ENCODE measurements around the gene NRG3.
"Not testable (repeated sequence)": the region's sequence is repeated elsewhere in the genome, so short reads cannot be mapped to it uniquely, and the experiment has no call there.

Gene NRG3

DNA sequence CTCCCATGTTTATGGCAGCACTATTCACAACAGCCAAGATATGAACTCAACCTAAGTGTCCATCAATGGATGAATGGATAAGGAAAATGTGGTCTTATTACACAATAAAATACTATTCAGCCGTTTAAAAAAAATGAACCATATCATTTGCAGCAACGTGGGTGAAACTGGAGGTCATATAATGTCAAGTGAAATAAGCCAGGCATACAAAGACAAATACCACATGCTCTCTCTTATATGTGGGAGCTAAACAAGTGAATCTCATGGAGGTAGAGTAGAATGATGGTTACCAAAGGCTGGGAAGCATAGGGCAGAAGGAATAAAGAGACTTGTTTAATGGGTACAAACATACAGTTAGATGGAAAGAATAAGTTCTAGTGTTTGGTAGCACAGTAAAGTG lies 699.1 kb downstream of the NRG3 start:
- no peak for DNase-seq (ENCODE audit: low read depth in 3 of 3)

DNA sequence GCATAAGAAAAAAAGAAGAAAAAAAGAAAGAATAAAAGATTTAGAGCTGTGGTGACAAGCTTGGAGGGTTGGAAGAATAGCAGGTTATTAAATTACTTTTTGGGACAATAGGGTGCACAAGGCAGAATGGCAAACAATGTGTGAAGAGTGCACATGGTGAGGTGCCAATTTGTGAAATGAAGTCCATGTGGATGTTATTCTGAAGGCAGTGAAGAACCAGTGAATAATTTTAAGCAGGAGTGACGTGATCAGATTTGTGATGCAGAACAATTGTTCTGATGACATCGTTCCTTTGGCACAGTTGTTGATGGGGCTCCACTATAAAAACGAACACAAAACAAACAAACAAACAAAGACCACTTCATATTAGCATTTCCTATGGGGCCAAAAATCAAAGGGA lies 700.3 kb downstream of the NRG3 start:
- DNase-seq (ENCODE audit: low read depth in 3 of 3) = no peak

DNA sequence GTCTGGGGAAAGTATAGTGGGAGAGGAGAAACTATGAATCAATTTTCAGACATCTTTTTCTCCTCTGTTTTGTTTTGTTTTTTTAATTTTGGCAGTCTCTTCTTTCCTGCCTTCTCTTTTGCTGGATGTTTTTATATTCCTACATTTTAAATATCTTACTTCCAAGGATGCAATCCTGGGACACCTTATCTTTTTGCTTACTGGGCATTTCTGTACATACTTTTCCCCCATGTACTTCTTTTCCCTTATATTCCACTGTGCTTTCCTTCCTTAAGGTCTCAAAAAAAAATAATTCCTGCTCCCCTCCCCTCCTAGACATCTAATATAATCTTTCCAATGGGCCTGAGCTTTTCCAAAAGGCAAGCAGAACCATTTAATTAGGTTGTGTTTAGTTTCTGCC lies 701.1 kb downstream of the NRG3 start:
- no peak for DNase-seq (ENCODE audit: low read depth in 3 of 3)

DNA sequence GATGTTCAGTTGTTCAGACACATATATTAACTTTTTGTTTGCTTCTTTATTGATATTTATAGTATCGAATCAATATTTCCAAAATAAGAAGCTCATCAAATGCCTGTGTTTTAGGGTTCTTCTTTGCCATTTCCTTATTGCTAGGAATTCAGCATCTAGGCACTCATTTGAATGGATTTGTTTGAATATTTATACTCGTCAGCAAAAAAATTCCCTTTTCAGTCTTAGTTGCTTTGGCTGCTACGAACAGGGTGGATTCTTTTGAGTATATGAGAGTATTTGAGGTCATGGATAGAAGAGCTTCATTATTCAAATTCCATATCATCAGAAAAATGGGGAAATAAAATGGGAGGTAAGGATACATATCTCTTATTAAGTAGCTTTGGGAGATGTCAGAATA lies 706.9 kb downstream of the NRG3 start:
- DNase-seq (ENCODE audit: low read depth in 3 of 3) = no peak

DNA sequence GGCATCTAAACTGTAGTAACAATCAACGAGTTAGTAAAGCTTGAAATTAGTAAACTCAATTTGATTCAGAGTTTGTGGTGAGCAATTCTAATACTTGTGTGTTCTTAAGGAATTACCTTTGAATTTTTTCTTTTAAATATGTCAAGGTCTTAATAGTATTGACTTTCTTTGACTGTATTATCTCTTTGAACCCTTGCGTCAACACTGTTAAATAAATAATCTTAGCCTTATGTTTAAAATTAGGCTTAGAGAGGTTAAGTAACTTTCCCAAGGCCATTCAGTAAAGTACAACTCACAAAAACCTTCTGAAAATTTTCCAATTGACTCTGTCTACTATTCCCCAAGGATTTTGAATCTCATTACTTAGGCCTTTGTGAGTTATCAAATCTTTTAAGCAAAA lies 716.4 kb downstream of the NRG3 start:
- no peak for DNase-seq (ENCODE audit: low read depth in 3 of 3)

DNA sequence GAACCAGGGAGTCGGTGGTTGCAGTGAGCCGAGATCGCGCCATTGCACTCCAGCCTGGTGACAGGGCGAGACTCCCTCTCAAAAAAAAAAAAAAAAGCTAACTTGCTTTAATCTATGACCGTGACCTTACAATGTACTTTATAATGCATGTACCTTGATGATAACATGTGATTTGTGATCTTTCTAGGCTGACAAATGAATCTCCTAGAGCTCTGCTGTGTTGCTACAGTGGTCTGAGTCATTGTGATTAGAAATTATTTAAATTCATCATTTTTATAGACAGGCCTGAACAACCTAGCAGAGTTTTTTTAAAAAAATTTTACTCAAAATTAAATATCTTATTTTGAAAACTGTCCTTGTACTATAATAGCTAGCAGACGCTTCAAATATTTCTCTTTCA lies 722.8 kb downstream of the NRG3 start:
- no peak for DNase-seq (ENCODE audit: low read depth in 3 of 3)

DNA sequence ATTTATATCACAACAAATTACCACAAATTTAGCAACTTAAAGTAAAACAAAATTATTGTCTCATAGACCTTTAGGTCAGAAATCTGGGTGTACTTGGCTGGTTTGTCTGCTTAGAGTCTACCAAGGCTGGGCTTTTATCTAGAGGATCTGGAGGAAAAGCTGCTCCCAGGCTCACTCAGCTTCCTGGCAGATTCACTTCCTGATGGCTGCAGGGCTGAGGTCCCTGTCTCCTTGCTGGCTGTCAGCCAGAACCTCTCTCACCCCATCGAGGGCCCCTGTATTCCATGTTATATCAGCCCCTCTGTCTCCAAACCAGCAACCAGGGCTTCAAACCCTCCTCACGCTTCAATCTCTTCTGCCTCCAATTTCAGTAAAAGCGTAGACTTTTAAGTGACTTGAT lies 734.9 kb downstream of the NRG3 start:
- no peak for DNase-seq (ENCODE audit: low read depth in 3 of 3)

DNA sequence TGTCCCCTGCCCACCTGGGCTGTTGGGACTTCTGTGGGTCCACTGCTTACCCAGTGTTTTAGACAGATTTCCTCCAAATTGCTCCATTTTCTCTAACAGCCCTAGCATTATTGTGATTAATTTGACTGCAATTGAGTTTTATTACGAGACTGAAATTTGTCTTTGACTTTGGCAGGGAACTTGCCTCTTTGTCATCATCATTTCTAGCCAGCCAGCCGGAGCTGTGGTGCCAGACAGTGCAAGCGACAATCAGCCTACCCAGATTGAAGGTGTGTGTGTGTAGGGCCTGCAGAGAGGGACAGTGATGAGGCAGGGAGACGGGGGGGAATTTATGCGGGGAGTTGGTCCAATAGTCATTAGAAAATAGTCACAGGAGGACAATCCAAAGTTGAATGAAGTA lies 743.0 kb downstream of the NRG3 start:
- DNase-seq (ENCODE audit: low read depth in 3 of 3) = no peak

DNA sequence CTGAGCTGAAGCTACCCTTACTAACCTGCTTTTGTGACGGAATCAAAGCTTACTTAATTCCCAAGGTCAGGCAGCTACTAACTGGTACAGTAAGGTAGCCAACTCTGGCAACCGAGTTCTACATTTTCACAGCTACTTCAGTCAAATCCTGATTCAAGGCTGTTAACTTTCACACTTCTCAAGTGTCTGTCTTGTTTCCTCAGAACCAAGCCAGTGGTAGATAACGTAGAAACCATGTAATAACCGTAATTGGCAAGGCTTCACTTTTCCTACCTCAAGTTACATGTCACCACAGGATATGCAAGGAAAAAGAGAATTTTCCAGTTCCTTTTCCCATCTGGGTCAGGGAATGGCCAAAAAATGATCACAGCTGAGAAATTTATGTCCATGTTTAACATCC lies 746.7 kb downstream of the NRG3 start:
- no peak for DNase-seq (ENCODE audit: low read depth in 3 of 3)

DNA sequence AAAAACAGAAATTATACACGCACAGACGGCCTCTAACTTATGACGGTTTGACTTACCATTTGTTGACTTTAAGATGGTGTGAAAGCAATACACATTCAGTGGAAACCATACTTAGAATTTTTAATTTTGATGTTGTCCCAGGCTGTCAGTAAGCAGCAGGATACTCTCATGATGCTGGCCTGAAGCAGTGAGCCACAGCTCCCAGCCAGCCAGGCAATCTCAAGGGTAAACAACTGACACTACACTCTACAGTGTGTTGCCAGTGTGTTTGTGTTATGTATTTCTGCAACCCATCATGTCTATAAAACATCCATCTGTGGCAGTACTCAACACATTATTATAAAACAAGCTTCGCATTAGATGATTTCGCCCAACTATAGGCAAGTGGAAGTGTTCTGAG lies 747.5 kb downstream of the NRG3 start:
- DNase-seq (ENCODE audit: low read depth in 3 of 3) = no peak

DNA sequence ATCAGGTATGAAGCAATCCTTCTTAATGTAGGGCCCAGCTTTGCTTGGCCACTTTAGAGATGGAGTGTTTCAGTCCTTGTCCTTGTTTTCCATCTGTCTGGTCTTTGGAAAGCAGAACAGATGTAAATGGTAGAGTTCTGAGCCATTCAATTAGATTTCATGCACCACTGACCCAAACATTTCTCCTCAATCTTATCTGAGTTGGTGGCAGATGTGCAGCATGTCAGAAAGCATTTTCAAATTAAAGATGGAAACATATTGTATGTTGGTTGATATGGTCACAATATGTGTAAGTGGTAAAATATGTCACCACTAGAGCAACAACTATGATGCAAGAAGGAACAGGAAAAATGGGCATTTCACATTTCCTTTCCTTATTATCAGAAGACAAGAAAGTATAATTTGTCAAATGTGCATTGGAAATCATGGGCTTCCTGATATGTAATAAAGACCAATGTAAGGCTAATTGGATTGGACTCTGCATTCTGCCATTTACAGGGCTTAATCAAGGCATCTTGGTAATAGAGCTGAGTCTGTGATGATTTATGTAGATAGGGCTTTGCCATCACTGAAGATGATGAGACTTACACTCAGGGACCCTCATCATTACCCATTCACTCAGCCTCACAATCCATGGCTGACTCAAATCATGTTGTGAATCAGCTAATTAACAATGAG lies 750.7 kb downstream of the NRG3 start:
- DNase-seq (ENCODE audit: low read depth in 3 of 3) = no peak

DNA sequence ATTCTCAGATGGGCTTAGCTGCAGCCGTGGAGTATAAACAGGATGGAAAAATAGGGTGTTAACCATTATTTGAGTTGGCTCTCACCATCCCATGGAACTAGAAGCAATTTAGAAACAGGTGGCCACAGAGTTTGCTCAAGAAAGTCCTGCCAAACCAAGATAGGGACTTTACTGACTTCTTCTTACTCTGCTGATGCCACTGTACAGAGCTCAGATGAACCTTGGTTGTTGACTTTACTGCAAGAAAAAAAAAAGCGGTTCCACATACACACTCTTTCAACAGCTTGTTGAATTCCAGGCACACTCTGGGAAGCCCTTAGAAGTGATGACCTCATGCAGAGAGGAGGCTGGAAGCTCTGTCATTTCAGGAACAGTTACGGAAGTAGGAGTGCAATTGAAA lies 753.4 kb downstream of the NRG3 start:
- DNase-seq (ENCODE audit: low read depth in 3 of 3) = no peak

DNA sequence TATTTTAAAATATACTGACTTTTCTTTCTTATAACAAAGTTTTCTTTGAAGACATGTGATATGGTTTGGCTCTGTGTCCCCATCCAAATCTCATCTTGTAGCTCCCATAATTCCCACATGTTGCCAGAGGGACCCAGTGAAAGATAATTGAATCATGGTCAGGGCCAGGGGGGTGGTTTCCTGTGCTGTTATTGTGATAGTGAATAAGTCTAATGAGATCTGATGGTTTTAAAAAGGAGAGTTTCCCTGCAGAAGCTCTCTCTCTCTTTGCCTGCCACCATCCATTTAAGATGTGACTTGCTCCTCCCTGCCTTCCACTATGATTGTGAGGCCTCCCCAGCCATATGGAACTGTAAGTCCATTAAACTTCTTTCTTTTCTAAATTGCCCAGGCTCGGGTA lies 768.1 kb downstream of the NRG3 start:
- no peak for DNase-seq (ENCODE audit: low read depth in 3 of 3)

DNA sequence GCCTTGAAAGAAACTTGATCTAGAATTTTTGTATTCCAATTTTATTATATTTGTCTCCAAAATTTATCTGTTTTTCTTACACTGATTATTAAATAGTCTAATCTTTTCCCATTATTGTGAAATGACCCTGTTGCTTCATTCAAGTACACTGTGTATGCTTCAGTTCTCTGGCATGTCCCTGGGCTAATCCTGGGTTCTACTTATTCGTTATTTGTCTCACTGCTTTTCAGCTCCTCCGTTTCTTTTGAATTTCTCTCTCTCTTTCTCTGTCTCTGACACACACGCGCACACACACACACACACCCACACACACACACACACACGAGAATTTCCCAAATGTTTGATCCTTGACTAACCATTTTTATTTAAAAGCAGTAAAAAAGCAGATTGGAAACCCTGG lies 768.6 kb downstream of the NRG3 start:
- no peak for DNase-seq (ENCODE audit: low read depth in 3 of 3)

DNA sequence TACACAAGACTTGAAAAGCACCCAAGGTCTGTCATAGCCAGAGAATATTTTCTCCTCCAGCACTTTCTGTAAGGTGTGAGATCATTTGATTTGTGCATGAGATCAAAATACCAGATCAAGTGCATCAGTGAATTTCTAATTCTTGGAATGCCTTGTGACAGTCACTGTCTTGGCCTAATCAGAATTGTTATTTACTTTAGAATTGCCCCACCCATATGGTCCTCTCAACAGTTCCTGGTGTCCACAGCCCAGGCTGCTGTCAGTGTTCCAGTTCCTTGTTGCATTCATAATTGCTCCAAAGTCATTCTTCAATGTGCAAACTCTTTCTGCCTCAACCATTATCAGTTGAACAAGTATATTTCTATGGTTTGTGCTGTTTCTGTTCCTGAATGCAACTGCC lies 770.2 kb downstream of the NRG3 start:
- no peak for DNase-seq (ENCODE audit: low read depth in 3 of 3)

DNA sequence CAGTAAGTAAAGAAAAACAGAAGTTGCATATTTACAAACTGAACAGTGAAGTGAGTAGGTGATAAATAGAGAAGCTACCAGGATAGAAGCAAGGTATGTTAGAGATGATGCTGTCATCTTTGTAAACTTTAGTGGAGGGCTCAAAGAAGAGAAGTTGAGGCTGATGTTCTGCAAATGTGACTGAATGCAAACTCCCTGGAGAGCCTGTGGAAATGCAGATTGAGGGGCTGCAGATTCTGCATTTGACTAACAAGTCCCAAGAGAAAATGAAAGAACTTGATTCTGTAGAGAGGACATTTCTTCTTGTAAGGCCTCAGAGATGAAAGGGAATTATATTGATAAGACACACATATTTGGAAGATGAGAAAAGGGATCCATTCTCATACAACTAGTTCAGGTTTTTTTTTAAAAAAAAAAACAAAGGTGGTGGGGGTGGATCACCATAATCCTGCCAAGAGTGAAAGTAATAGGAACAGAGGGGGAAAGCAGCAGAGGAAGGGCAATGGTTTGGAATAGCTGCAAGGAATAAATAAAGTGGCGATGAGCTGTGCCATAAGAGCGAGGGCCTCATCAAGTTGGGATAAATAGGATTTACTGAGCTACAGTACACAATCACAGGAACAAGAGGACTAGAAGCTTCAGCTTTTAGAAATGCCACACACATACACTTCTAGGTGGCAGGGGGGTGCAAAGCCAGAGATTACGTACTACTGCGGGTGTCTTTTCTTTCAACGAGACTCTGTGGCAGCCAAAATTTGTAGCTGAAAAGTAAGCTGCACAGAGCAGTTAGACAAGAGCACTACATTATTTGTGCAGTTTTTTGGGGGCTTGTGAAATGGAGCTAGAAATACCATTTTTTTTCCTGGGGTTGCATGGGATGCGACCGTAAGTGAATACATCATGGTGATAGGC lies 778.5 kb downstream of the NRG3 start:
- no peak for DNase-seq (ENCODE audit: low read depth in 3 of 3)

DNA sequence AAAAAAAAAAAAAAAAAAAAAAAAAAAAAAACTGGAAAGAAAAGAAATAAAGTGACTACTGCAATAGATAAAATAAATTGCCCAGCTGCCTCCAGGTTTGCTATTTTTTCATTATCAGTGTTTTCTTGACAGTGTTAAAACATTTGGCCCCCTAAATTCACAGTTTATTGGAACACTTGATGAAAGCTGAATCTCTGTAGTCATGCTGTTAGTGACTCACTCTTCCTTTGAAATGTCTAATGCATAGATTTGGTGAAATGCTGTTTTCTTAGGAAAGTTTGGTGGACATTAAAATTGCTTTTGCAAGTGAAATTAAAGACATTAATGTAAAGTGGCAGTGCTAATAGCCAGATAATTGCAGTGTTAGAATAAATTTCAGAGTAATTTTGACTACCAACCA lies 785.2 kb downstream of the NRG3 start:
- DNase-seq (ENCODE audit: low read depth in 3 of 3) = no peak

DNA sequence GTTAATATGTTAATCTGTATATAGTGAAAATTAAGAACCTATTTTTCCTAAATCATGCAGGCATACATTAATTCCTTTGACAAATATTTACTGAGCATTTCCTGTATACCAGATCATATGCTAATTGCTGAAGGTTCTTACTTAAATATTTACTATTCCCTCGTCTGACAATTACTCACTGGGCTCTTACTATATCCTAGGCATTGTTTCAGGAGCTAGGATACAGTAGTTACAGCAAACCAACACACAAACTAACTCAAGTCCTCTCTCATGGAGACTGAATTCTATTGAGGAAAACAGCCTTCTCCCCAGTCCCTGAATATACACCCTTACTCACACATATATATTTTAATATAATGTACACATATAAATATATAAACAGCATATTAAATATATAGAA lies 786.0 kb downstream of the NRG3 start:
- DNase-seq (ENCODE audit: low read depth in 3 of 3) = no peak

DNA sequence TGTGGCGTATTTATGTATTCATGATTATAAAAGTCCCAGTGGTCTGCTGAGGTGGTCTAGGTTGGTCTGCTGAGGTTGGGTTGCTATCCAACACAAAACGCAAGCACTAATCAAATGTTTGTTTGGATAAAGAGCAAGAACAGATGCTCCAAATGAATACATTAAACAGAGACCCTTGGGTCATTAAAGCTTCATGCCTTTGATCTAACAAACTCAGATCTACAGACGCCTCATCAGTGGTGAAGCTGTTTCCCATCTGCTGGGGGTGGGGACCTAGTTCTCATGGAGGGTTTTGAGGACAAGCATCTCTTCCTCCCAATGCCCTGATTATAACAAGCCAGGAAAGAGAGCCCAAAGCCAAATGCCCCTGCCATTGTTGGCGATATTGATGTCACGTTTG lies 786.7 kb downstream of the NRG3 start:
- DNase-seq (ENCODE audit: low read depth in 3 of 3) = no peak

DNA sequence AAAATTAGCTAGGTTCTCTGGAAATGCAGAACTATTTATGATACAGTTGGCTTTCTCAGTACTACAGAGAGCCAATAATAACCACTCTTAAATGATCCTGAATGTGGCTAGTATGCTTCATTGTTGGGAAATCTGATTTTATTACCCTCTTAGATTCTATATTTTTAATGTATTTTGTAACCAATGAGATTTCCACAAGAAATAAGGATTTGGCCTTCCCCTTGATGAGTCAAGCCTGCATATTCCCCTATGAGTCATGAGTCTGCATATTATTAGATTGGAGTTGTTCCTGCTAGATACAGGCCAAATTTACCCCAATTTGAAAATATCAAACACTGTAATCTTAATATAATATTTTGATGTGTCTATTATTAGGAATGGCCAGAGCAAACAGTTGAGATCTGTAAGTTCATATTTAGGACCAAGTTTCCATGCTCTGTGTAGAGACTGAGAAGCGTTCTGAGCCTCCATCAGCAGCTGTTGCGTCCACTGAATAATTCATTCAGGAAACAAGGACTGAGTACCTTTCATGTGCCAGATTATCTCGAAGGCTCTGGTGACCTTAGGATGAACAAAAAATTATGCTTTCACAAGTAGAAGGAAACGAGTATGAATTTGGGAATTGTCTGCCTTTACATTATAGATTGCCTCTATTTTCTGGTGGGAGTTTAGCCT lies 793.4 kb downstream of the NRG3 start:
- DNase-seq (ENCODE audit: low read depth in 3 of 3) = no peak

DNA sequence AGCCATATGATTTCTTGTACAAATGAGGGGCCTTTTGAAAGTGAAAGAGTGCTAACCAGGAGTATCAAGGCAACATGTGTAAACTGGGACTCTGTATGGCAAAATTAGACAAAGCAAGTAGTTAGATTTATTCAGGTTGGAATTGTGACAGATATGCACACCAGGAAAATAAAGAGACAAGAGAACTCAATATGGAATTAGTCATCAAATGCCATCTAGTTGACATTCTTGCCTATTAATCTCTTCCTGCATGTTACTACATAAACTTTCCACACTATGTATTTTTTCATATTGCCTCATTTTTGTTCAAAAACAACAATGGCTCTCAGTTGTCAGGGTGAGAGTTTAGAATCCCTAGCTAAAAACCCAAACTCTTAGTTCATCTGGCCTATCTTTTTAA lies 799.0 kb downstream of the NRG3 start:
- no peak for DNase-seq (ENCODE audit: low read depth in 3 of 3)

DNA sequence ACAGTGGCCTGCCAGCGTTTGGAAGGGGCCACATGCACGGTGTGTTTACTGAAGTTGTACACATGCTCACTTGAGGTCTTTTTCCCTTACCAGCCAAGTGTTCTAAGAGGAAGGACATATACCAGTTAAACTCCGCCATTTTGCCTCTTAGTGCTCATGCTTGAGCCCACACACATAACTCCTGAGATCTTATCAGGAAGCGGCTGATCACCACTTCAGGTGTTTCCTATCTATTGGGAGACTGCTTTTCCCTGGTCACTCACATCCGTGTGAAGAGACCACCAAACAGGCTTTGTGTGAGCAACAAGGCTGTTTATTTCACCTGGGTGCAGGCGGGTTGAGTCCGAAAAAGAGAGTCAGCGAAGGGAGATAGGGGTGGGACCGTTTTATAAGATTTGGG lies 802.9 kb downstream of the NRG3 start:
- DNase-seq (ENCODE audit: low read depth in 3 of 3) = not testable (repeated sequence)

DNA sequence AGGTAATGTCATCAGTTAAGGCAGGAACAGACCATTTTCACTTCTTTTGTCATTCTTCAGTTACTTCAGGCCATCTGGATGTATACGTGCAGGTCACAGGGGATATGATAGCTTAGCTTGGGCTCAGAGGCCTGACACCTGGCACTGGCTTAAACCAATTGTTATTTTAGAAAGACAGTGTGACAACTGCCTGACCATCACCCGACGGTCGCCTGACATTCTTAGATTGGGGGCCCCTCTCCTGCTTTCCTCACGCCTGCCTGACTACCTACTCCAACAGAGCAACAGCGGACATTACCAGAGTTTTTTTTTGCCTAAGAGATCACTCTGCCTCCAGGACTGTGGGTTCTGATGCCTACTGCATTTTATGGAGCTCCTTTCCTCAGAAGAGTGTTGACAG lies 803.5 kb downstream of the NRG3 start:
- not testable (repeated sequence) for DNase-seq (ENCODE audit: low read depth in 3 of 3)
